Neural cell (in vitro differentiated cells): ENCODE data around the gene RPAP2. TPM values are rescaled to one million over a fixed set of nuclear protein-coding genes. Genes with fewer than 3 reads are reported as not detected.

ENCODE experiments used
- H2AFZ ChIP-seq: fragments of 200-600, 300-800 bp; sonication (generic), shearing (Covaris generic); 2 replicates; pipeline ENCODE4 v1.6.0; 2014; ENCODE audit warnings: low read depth, mild to moderate bottlenecking, antibody characterized with exemption, low read length, moderate library complexity
- H3F3A ChIP-seq: fragments of 200-600 bp; shearing (Covaris generic); 2 replicates; pipeline ENCODE4 v1.6.1; 2016; ENCODE audit warnings: mild to moderate bottlenecking, moderate library complexity, mixed read lengths, antibody characterized with exemption, low read length; ENCODE audit not compliant: insufficient read depth, poor library complexity, severe bottlenecking
- H3K27ac ChIP-seq: fragments of 200-600, 300-800 bp; sonication (generic), shearing (Covaris generic); 2 replicates; pipeline ENCODE4 v1.5.1; 2014; ENCODE audit warnings: mild to moderate bottlenecking, low read length, moderate library complexity
- H3K27me3 ChIP-seq: fragments of 300-800, 200-600 bp; sonication (generic), shearing (Covaris generic); 2 replicates; pipeline ENCODE4 v1.6.0; 2014; ENCODE audit warnings: mild to moderate bottlenecking, low read depth, low read length, moderate library complexity; ENCODE audit not compliant: insufficient read depth
- H3K36me3 ChIP-seq: fragments of 300-800, 200-600 bp; sonication (generic), shearing (Covaris generic); 2 replicates; pipeline ENCODE4 v1.5.1; 2014; ENCODE audit warnings: mild to moderate bottlenecking, antibody characterized with exemption, low read length, moderate library complexity; ENCODE audit not compliant: insufficient read depth
- H3K4me2 ChIP-seq: fragments of 300-800, 200-600 bp; sonication (generic), shearing (Covaris generic); 2 replicates; pipeline ENCODE4 v1.6.0; 2014; ENCODE audit warnings: mild to moderate bottlenecking, low read length
- H3K4me3 ChIP-seq: fragments of 300-800, 200-600 bp; sonication (generic), shearing (Covaris generic); 2 replicates; pipeline ENCODE4 v1.5.1; 2014; ENCODE audit warnings: mild to moderate bottlenecking, low read length, moderate library complexity
- H3K79me2 ChIP-seq: fragments of 200-600 bp; shearing (Covaris generic); replicated peaks from 2 replicates; pipeline ENCODE4 v1.6.0; 2014; ENCODE audit warnings: mild to moderate bottlenecking, low read length, moderate library complexity; ENCODE audit not compliant: insufficient read depth
- H3K9ac ChIP-seq: fragments of 300-800, 200-600 bp; sonication (generic), shearing (Covaris generic); 2 replicates; pipeline ENCODE4 v1.6.1; 2016; ENCODE audit warnings: mild to moderate bottlenecking, low read length, mixed read lengths
- H3K9me2 ChIP-seq: fragments of 200-600 bp; shearing (Covaris generic); 2 replicates; pipeline ENCODE4 v1.6.1; 2016; ENCODE audit warnings: mild to moderate bottlenecking, low read length, mixed read lengths; ENCODE audit not compliant: insufficient read depth
- H3K9me3 ChIP-seq: fragments of 200-600, 300-800 bp; sonication (generic), shearing (Covaris generic); 2 replicates; pipeline ENCODE4 v1.6.1; 2016; ENCODE audit warnings: mild to moderate bottlenecking, mixed run types, low read length, moderate library complexity, mixed read lengths
- H4K20me1 ChIP-seq: fragments of 200-600 bp; shearing (Covaris generic); 2 replicates; pipeline ENCODE4 v1.6.1; 2016; ENCODE audit warnings: mild to moderate bottlenecking, mixed run types; ENCODE audit not compliant: insufficient read depth
- EP300 ChIP-seq: fragments of 450-650 bp; conservative IDR thresholded peaks from 2 replicates; pipeline ENCODE4 v1.6.1; 2014; ENCODE audit warnings: antibody characterized with exemption, mild to moderate bottlenecking, moderate library complexity; ENCODE audit not compliant: poor library complexity, severe bottlenecking
- EZH2 ChIP-seq: fragments of 200-600, 300-800 bp; shearing (Covaris generic), sonication (generic); IDR thresholded peaks from 2 replicates; pipeline ENCODE4 v1.6.1; 2014; ENCODE audit warnings: antibody characterized with exemption, low read length, borderline replicate concordance, mild to moderate bottlenecking; ENCODE audit not compliant: insufficient read depth, poor library complexity, severe bottlenecking
- MXI1 ChIP-seq: fragments of 450-650 bp; conservative IDR thresholded peaks from 2 replicates; pipeline ENCODE4 v1.6.1; 2014; ENCODE audit warnings: antibody characterized with exemption, mild to moderate bottlenecking; ENCODE audit not compliant: poor library complexity, severe bottlenecking
- POLR2AphosphoS5 ChIP-seq: IDR thresholded peaks from 2 replicates; pipeline ENCODE4 v1.6.1; 2012
- RAD21 ChIP-seq: fragments of 450-650 bp; conservative IDR thresholded peaks from 2 replicates; pipeline ENCODE4 v1.6.1; 2014; ENCODE audit warnings: antibody characterized with exemption, mild to moderate bottlenecking, moderate library complexity
- SMC3 ChIP-seq: fragments of 450-650 bp; conservative IDR thresholded peaks from 2 replicates; pipeline ENCODE4 v1.6.1; 2014; ENCODE audit warnings: antibody characterized with exemption, mild to moderate bottlenecking, moderate library complexity; ENCODE audit not compliant: poor library complexity
- TAF1 ChIP-seq: IDR thresholded peaks from 2 replicates; pipeline ENCODE4 v1.6.1; 2012; ENCODE audit warnings: low read depth
- polyA plus RNA-seq: library from polyadenylated mRNA; depleted of rRNA; stranded (reverse); fragments of >200 nt; gene quantifications from 2 replicates; pipeline ENCODE4 v1.2.3, GENCODE V29; 2014
- TF ChIP-seq, protein P1 (sequence below): fragments of 450-650 bp; IDR thresholded peaks from 2 replicates; pipeline ENCODE4 v1.5.1; 2014; ENCODE audit warnings: antibody characterized with exemption, mild to moderate bottlenecking, moderate library complexity; ENCODE audit not compliant: poor library complexity, severe bottlenecking
- TF ChIP-seq, protein P2 (sequence below): IDR thresholded peaks from 2 replicates; pipeline ENCODE4 v1.6.1; 2012; ENCODE audit warnings: borderline replicate concordance

Gene RPAP2
- polyA plus RNA-seq, 1 donor from 2014 or later, result 9.3 TPM

DNA sequence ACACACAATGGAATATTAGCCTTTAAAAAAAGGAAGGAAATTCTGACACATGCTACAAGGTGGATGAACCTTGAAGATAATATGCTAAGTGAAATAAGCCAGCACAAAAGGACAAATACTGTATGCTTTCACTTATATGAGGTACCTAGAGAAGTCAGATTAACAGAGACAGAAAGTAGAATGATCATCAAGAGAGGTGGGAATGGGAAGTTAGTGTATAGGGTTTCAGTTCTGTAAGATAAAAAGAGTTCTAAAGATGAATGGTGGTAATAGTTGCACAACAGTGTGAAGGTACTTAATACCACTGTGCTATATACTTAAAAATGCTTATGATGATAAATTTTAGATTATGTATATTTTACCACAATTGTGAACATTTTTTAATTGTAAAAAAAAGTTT, 7.2 kb downstream of the RPAP2 start:
- H3F3A ChIP-seq, result no peaks in the 10 kb centered on the region

DNA sequence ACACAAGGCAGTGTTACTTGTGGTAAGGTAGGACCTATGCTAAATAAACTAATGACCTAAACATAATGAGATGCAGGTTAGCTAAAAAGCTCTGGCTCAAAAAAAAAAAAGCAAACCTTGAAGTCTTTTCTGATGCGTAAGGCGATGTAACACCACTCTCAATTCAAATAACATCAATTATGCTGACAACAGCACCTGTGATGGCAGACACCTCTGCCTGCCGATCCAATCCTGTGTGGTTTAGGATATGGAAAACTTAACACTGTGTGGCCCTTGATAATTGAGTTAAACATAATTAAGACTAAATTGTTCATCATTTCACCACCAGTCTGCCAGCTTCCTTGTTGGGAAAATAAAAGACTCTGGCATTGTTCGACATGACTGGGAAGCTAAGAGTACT, 9.1 kb downstream of the RPAP2 start:
- Histone ChIP-seq H4K20me1 (no peaks in the 10 kb centered on the region), H3K4me2 (no peak overlapping the region), H3K9me2 (no peaks in the 10 kb centered on the region), H3K79me2 (no peaks in the 10 kb centered on the region), H3K36me3 (no peaks in the 10 kb centered on the region), H3K27ac (no peak overlapping the region), H3K27me3 (no peaks in the 10 kb centered on the region), H2AFZ (no peak overlapping the region), H3K9ac (no peak overlapping the region), H3K9me3 (no peaks in the 10 kb centered on the region), H3F3A (no peaks in the 10 kb centered on the region), H3K4me3 (no peak overlapping the region)
- TF ChIP-seq MXI1 (no peak), POLR2AphosphoS5 (no peak), SMC3 (no peak), TAF1 (no peak), EP300 (no peak), RAD21 (no peak), EZH2 (no peak)
- TF ChIP-seq, protein P1, sequence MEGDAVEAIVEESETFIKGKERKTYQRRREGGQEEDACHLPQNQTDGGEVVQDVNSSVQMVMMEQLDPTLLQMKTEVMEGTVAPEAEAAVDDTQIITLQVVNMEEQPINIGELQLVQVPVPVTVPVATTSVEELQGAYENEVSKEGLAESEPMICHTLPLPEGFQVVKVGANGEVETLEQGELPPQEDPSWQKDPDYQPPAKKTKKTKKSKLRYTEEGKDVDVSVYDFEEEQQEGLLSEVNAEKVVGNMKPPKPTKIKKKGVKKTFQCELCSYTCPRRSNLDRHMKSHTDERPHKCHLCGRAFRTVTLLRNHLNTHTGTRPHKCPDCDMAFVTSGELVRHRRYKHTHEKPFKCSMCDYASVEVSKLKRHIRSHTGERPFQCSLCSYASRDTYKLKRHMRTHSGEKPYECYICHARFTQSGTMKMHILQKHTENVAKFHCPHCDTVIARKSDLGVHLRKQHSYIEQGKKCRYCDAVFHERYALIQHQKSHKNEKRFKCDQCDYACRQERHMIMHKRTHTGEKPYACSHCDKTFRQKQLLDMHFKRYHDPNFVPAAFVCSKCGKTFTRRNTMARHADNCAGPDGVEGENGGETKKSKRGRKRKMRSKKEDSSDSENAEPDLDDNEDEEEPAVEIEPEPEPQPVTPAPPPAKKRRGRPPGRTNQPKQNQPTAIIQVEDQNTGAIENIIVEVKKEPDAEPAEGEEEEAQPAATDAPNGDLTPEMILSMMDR, result no peak
- TF ChIP-seq, protein P2, sequence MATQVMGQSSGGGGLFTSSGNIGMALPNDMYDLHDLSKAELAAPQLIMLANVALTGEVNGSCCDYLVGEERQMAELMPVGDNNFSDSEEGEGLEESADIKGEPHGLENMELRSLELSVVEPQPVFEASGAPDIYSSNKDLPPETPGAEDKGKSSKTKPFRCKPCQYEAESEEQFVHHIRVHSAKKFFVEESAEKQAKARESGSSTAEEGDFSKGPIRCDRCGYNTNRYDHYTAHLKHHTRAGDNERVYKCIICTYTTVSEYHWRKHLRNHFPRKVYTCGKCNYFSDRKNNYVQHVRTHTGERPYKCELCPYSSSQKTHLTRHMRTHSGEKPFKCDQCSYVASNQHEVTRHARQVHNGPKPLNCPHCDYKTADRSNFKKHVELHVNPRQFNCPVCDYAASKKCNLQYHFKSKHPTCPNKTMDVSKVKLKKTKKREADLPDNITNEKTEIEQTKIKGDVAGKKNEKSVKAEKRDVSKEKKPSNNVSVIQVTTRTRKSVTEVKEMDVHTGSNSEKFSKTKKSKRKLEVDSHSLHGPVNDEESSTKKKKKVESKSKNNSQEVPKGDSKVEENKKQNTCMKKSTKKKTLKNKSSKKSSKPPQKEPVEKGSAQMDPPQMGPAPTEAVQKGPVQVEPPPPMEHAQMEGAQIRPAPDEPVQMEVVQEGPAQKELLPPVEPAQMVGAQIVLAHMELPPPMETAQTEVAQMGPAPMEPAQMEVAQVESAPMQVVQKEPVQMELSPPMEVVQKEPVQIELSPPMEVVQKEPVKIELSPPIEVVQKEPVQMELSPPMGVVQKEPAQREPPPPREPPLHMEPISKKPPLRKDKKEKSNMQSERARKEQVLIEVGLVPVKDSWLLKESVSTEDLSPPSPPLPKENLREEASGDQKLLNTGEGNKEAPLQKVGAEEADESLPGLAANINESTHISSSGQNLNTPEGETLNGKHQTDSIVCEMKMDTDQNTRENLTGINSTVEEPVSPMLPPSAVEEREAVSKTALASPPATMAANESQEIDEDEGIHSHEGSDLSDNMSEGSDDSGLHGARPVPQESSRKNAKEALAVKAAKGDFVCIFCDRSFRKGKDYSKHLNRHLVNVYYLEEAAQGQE, result no peak

More for the DNA sequence above, 7.2 kb downstream of the RPAP2 start:
- no peaks in the 10 kb centered on the region for H3K79me2 ChIP-seq
- no peak overlapping the region for H3K9ac ChIP-seq
- no peaks in the 10 kb centered on the region for H3K9me2 ChIP-seq
- TF ChIP-seq, protein P2, result no peak
- TF ChIP-seq EP300 (no peak), EZH2 (no peak), POLR2AphosphoS5 (no peak), TAF1 (no peak), SMC3 (no peak), RAD21 (no peak), MXI1 (no peak)
- TF ChIP-seq, protein P1, result no peak
- H3K9me3 ChIP-seq, result no peaks in the 10 kb centered on the region
- H3K4me2 ChIP-seq, result no peak overlapping the region
- H3K36me3 ChIP-seq, result no peaks in the 10 kb centered on the region
- H4K20me1 ChIP-seq, result no peaks in the 10 kb centered on the region
- H2AFZ ChIP-seq, result no peak overlapping the region
- no peak overlapping the region for H3K27ac ChIP-seq
- no peak overlapping the region for H3K4me3 ChIP-seq
- no peaks in the 10 kb centered on the region for H3K27me3 ChIP-seq
